ENCODE data around the gene ITGB7. TPM values are rescaled to one million over a fixed set of nuclear protein-coding genes. Genes with fewer than 3 reads are reported as not detected.
A peak's percentile ranks its signal among the peaks of the same experiment; 100 is the strongest.

Gene ITGB7
- total RNA-seq, 2 experiments from 2014 or later, result 166 to 180 TPM

- DNase-seq (no peak), ATAC-seq (ENCODE audit: poor library complexity) (no peak)
- Mint-ChIP-seq H3K27ac (peak overlapping the region; percentile 80), H3K4me3 (peak overlapping the region; percentile 62), H3K9me3 (no peaks in the 10 kb centered on the region), H3K4me1 (ENCODE audit: low read depth) (peaks cover 66% of the 10 kb centered on the region), H3K36me3 (ENCODE audit: low read depth) (peaks cover 86% of the 10 kb centered on the region), H3K27me3 (no peaks in the 10 kb centered on the region)
- TF ChIP-seq, protein P1, sequence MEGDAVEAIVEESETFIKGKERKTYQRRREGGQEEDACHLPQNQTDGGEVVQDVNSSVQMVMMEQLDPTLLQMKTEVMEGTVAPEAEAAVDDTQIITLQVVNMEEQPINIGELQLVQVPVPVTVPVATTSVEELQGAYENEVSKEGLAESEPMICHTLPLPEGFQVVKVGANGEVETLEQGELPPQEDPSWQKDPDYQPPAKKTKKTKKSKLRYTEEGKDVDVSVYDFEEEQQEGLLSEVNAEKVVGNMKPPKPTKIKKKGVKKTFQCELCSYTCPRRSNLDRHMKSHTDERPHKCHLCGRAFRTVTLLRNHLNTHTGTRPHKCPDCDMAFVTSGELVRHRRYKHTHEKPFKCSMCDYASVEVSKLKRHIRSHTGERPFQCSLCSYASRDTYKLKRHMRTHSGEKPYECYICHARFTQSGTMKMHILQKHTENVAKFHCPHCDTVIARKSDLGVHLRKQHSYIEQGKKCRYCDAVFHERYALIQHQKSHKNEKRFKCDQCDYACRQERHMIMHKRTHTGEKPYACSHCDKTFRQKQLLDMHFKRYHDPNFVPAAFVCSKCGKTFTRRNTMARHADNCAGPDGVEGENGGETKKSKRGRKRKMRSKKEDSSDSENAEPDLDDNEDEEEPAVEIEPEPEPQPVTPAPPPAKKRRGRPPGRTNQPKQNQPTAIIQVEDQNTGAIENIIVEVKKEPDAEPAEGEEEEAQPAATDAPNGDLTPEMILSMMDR (IDR thresholded peaks at IDR 0.05), result no peak
- CTCF ChIA-PET, result interaction anchor here (1.0 to 4.5 kb wide), 8 partner anchors 8 to 70 kb away, joined by 3 to 32 read pairs (median 4); partner anchors contain the start of gene ITGB7
- Histone ChIP-seq H3K27ac (ENCODE audit: low read depth in 1 of 2, low read length in 2 of 2) (peak overlapping the region; percentile 24 to 73), H3K36me3 (ENCODE audit: insufficient read depth, low read length) (peaks cover 75% of the 10 kb centered on the region), H3K4me3 (ENCODE audit: low read length) (no peak overlapping the region), H3K9me3 (ENCODE audit: control insufficient read depth in 1 of 2, insufficient read depth in 1 of 2, low read length in 2 of 2) (no peaks in the 10 kb centered on the region), H3K4me1 (ENCODE audit: insufficient read depth, low read length) (peaks cover 73% of the 10 kb centered on the region), H3K27me3 (ENCODE audit: control insufficient read depth in 1 of 2, insufficient read depth in 2 of 2, low read length in 2 of 2) (no peaks in the 10 kb centered on the region)
- intact Hi-C loops (cut with DNase I, micrococcal nuclease), result loop anchor here in 1 of 2 experiments (10.0 kb wide), 1 partner anchor 132 kb away; no protein-coding TSS in a partner anchor
- POLR2A ChIA-PET, result interaction anchor here (0.7 to 5.0 kb wide), 8 partner anchors 8 to 124 kb away, joined by 3 to 53 read pairs (median 18); partner anchors contain the start of genes AAAS, CSAD, ITGB7 and PFDN5
Observed at GRCh38 chr12:53197011-53197640, 9.9 kb downstream of the ITGB7 start.

- H3K4me3 ChIP-seq (ENCODE audit: low read length), result no peak overlapping the region
- Mint-ChIP-seq H3K36me3 (ENCODE audit: low read depth) (peaks cover 92% of the 10 kb centered on the region), H3K4me1 (ENCODE audit: low read depth) (peaks cover 62% of the 10 kb centered on the region), H3K4me3 (peak overlapping the region; percentile 45), H3K27ac (peak overlapping the region; percentile 80), H3K9me3 (no peaks in the 10 kb centered on the region), H3K27me3 (no peaks in the 10 kb centered on the region)
- H3K4me1 ChIP-seq (ENCODE audit: insufficient read depth, low read length), result peaks cover 66% of the 10 kb centered on the region
- H3K9me3 ChIP-seq (ENCODE audit: control insufficient read depth in 1 of 2, insufficient read depth in 1 of 2, low read length in 2 of 2), result no peaks in the 10 kb centered on the region
- TF ChIP-seq, protein P1 (IDR thresholded peaks at IDR 0.05), result no peak
- peak overlapping the region in 1 of 2 donors; percentile 73 for H3K27ac ChIP-seq (ENCODE audit: low read depth in 1 of 2, low read length in 2 of 2)
- no peak for ATAC-seq (ENCODE audit: poor library complexity)
- intact Hi-C loops (cut with DNase I, micrococcal nuclease), result loop anchor here in 1 of 2 experiments (10.0 kb wide), 1 partner anchor 132 kb away; no protein-coding TSS in a partner anchor
- no peak for DNase-seq
- CTCF ChIA-PET, result interaction anchor here (1.3 to 4.5 kb wide), 2 partner anchors 38 to 55 kb away, joined by 3 to 32 read pairs; a partner anchor contains a TSS
- POLR2A ChIA-PET, result interaction anchor here (1.1 to 5.0 kb wide), 3 partner anchors 12 to 39 kb away, joined by 3 to 53 read pairs (median 45); partner anchors contain the start of genes CSAD, ITGB7 and ZNF740
- H3K36me3 ChIP-seq (ENCODE audit: insufficient read depth, low read length), result peaks cover 77% of the 10 kb centered on the region
- H3K27me3 ChIP-seq (ENCODE audit: control insufficient read depth in 1 of 2, insufficient read depth in 2 of 2, low read length in 2 of 2), result no peaks in the 10 kb centered on the region
Observed at GRCh38 chr12:53196486-53196885, 10.6 kb downstream of the ITGB7 start.

DNA sequence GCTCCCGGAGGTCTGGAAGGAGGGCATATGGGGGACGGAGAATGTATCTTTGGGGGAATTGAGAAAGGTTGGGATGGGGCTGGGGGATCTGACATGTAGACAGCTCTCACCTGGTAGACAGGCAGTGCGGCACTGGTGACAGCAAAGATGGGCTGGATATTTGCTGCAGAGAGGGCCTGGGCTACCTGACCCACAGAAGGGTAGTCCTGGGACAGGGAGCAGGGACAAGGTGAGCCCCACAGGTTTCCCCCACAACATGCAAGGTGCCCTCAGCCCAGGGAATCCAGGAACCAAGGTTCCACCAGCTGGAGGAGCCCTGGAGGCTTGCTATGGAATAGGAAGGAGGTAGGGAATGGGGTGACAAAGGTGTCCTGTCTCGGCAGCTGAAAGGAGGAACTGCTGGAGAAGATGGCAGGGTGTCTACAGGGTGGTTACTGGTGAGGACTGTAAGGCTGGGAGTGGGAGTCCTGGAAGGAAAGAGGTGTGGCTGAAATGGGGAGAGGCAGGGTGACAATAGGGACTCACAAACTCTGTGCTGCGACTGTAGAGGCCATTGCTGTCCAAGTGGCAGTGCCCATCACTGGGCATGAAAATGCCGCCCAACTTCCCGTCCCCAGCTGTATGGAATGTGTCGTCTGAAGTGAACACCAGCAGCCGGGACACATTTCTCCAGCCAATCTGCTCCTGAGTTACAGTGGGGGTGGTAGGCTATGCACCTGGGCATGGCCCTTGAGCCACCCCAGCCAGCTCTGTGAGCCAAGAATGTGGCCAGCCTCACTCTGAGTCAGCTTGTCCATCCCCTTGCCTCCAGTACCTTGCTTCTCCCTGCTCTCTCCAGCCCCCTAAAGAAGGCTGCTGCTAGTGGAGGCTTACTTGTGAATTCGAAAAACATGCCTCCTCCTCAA lies 11.3 kb downstream of the ITGB7 start:
- H3K27ac ChIP-seq (ENCODE audit: low read depth in 1 of 2, low read length in 2 of 2), result peak overlapping the region in 1 of 2 donors; percentile 73
- Mint-ChIP-seq H3K4me1 (ENCODE audit: low read depth) (peaks cover 61% of the 10 kb centered on the region), H3K4me3 (peak overlapping the region; percentile 45), H3K27ac (peak overlapping the region; percentile 80), H3K27me3 (no peaks in the 10 kb centered on the region), H3K36me3 (ENCODE audit: low read depth) (peaks cover 94% of the 10 kb centered on the region), H3K9me3 (no peaks in the 10 kb centered on the region)
- POLR2A ChIA-PET, result interaction anchor here (1.1 to 2.0 kb wide), 5 partner anchors 11 to 149 kb away, joined by 3 to 18 read pairs (median 4); partner anchors contain the start of genes CSAD, ITGB7, SPRYD3 and ZNF740
- H3K27me3 ChIP-seq (ENCODE audit: control insufficient read depth in 1 of 2, insufficient read depth in 2 of 2, low read length in 2 of 2), result no peaks in the 10 kb centered on the region
- DNase-seq, result no peak
- H3K4me3 ChIP-seq (ENCODE audit: low read length), result no peak overlapping the region
- H3K36me3 ChIP-seq (ENCODE audit: insufficient read depth, low read length), result peaks cover 83% of the 10 kb centered on the region
- intact Hi-C loops (cut with DNase I, micrococcal nuclease), result loop anchor here in 1 of 2 experiments (10.0 kb wide), 1 partner anchor 131 kb away; no protein-coding TSS in a partner anchor
- no peak for ATAC-seq (ENCODE audit: poor library complexity)
- H3K9me3 ChIP-seq (ENCODE audit: control insufficient read depth in 1 of 2, insufficient read depth in 1 of 2, low read length in 2 of 2), result no peaks in the 10 kb centered on the region
- TF ChIP-seq, protein P1 (IDR thresholded peaks at IDR 0.05), result no peak
- H3K4me1 ChIP-seq (ENCODE audit: insufficient read depth, low read length), result peaks cover 59% of the 10 kb centered on the region
- CTCF ChIA-PET, result interaction anchor here (1.2 to 1.4 kb wide), 3 partner anchors 18 to 36 kb away, joined by 3 to 4 read pairs (median 4); no protein-coding TSS in a partner anchor

Data from CD4-positive, alpha-beta T cell (primary cell).